HG03565 (cell line): ENCODE measurements around the gene CIDEB.
A peak's percentile ranks its signal among the peaks of the same experiment; 100 is the strongest.

ENCODE experiments used
- ATAC-seq: cut with Tn5 transposase; IDR thresholded peaks from one replicate; pipeline ENCODE4 v1.9.1; 2021; ENCODE audit warnings: mild to moderate bottlenecking, moderate library complexity; ENCODE audit not compliant: unreplicated experiment

Gene CIDEB

DNA sequence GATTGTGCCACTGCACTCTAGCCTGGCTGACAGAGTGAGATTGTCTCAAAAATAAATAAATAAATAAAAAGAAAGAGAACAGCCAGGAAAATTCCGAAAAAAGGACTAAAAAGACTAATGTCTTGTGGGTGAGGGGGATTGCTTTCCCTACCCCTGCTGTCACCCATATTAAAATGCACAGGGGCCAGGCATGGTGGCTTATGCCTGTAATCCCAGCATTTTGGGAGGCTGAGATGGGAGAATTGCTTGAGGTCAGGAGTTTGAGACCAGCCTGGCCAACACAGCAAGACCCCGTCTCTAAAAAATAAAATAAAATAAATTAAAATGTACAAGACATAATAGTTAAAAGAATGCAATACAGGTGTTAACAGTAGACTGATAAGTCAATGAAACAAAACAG, 14.3 kb downstream of the CIDEB start:
- no peak for ATAC-seq

GRCh38 chr14:24292118-24292807, 15.5 kb downstream of the CIDEB start:
- no peak for ATAC-seq

- no peak for ATAC-seq
Observed at GRCh38 chr14:24291446-24292117, 16.2 kb downstream of the CIDEB start.

GRCh38 chr14:24290746-24291145, 17.0 kb downstream of the CIDEB start:
- no peak for ATAC-seq

GRCh38 chr14:24289649-24290280, 18.0 kb downstream of the CIDEB start:
- peak; percentile 37 for ATAC-seq

DNA sequence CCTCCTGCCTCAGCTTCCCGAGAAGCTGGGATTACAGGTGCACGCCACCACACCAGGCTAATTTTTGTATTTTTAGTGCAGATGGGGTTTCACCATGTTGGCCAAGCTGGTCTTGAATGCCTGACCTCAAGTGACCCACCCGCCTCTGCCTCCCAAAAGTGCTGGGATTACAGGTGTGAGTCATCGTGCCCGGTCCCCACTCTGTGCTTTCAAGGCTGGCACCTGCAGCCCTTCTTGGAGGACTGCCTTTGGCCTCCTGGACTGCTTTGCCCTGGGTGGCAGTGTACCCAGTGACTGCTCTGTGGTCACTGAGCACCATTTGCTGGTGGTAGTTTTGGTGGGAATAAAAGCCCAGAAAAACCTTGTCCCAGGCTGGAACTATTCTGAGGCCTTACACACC, 20.8 kb downstream of the CIDEB start:
- no peak for ATAC-seq

DNA sequence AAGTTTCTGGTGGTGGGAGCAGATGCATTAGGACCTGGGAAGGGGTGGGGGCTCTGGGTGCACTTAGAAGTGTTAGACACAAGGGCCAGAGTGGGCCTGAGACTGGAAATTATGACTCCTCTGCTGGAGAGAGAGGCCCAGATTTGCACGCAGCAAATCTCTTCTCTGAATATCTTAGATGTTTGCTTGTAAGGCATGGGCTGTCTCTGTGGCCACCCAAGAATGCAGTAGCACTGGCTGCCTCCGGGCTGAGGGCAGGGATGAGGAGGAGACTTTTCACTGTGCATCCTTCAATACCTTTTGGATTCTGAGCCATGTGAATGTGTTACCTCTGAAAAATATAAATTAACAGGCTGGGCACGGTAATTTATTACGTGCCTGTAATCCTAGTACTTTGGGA, 22.4 kb downstream of the CIDEB start:
- ATAC-seq = no peak

DNA sequence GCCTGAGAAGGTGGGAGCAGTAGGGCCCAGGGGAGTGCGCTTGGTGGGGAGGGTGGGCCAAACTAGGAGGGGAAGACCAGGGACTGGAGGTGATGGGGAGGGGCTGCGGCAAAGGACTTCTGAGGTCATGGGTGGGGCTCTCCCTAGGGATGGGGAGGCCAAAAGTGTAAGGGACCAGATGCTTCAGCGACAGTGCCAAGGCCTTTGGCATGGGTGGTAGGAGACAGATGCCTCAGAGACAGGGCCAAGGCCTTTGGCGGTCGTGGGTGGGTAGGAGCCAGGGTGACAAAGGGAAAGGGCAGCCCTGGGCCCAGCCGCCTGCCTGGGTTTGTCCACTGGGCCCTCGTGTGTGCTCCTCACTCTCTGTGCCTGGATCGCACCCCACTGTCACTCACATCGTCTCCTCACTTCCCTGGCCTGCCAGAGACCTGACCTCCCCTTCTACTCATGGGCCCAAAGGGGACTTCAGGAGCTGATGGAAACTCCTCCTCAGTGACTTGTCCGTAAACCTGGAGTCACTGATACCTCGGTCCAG, 23.2 kb downstream of the CIDEB start:
- no peak for ATAC-seq

- no peak for ATAC-seq
Observed at GRCh38 chr14:24283796-24284460, 23.8 kb downstream of the CIDEB start.

DNA sequence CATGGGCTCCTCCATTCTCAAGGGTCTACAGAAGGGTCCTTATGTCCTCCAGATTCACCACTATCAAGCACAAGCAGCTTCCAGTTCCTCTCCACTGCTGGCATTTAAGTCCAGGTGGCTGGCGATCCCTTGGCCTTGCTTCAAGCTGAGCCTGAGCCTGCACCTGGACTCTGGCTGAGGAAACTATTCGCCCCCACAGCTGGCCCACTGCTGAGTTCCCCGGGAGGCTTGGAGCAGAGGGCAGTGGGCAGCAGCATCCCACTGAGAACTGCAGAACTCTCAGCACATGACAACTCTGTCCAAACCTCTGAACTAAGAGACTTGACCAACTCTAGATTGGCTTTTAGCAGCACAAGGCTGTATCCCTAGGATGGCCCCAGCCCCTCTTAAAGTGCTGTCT, 25.0 kb downstream of the CIDEB start:
- ATAC-seq = no peak

DNA sequence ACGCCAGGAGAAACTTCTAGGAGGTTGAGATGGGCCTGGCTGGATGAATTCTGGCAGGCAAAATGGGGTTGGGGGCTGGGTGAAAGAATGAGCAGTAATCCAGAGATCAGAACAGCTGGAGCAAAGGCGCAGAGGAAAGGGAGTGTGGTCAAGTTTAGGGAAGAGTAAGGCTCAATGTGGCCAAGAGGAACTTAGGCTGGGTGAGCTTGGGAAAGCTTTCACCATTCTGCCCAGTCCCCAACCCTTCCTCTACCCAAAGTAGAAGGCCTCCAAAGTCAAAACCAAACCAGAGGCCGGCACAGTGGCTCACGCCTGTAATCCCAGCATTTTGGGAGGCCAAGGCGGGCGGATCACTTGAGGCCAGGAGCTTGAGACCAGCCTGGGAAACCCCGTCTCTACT, 26.1 kb downstream of the CIDEB start:
- no peak for ATAC-seq

DNA sequence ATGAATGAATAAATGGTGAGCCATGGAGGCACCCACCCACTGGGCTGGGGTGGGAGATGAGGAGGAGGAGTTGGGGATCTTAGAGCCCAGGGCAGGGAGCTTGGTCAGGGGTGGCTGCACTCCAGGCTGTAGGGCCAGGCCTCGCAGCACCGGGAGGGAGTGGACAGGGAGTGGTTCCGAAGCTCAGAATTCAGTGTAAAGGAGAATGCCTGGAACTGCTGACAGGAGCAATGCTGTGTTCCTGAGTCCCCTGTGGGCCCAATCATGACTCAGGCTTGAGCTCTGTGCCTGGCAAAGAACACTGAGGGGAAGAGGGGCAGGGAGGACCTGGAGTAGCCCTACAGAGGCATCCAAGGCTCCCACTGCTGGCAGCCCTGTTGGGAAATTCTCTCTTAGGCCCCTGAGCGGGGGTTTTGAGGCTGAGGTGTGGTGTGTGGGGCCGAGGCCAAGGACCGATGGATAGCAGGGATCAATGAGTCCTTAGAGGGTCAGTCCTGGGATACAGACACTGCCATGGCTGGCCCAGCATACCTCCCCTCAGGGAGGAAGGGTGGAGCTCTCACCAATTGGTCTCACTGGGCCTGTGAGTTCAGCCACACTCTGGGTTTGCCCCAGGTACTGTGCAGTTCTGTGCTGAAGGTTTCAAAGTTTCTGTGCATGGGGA, 26.8 kb downstream of the CIDEB start:
- no peak for ATAC-seq

DNA sequence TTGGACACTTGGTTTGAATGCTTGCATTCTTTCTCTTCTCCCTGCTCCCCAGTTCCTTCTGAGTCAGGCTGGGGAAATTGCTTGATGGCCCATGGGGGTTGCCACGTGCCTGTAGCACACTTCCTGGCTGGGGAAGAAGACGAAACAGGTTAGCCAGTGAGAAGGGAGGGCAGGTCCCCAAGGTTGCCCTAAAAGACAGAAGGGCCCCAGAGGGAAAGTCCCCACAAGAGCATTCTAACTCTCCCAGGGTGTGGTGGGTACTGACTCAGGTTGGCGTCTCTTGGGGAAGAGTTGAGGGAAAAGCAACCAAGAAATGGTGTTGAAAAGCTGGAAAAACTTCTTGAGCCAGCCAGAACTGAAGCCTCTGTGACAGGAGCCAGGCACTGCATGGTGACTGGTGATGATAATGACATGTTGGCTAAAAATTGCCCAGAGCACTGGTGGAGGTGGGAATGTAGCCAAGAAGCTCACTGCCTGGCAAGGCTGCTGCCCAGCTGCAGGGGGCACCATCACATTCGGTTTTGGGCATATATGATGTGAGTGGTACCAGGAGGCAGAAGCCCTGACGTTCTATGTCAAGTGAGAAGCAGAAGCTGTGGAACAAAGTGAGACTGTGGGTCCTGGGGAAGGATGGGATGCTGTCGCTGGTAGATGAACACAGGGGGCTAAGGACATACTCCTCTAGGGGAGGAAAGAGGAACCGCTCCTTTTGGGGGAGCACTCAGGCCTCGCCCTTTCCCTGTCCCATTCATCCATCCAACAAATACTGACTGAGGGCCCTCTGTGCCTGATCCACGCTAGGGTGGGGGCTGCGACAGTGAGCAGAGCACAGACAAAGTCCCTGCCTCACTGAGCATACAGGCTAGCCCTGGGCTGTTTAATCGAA, 28.2 kb downstream of the CIDEB start:
- ATAC-seq = peak; percentile 48

- ATAC-seq = no peak
Observed at GRCh38 chr14:24278424-24278823, 29.4 kb downstream of the CIDEB start.

GRCh38 chr14:24277606-24278321, 30.0 kb downstream of the CIDEB start:
- no peak for ATAC-seq

- no peak for ATAC-seq
Observed at GRCh38 chr14:24277071-24277470, 30.7 kb downstream of the CIDEB start.

- ATAC-seq = peak; percentile 44
Observed at GRCh38 chr14:24274101-24274543, 33.7 kb downstream of the CIDEB start.

GRCh38 chr14:24273422-24273998, 34.3 kb downstream of the CIDEB start:
- ATAC-seq = no peak

DNA sequence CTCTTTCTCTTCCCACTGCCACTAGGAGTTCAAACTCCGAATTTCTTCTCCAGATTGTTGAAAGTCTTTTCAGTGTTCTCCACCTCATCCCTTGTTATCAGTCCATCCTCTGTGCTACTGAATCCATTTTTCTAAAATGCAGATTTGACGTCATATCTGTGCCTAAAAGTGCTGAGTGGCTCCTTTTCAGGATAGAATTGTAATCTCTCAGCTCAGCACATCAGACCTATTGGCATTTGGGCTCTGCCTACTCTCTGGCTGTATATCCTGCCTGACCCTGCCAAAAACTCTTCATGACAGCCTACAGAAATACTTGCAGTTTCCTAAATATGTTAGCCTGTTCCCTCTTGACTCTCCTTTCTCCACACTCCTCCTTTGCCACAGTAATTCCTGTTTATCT, 35.3 kb downstream of the CIDEB start:
- no peak for ATAC-seq
